Measurements from ENCODE around the gene PTPRD.

PTPRD gene

GRCh38 chr9:8772302-8772701, 1840.5 kb downstream of the PTPRD start:
- no peak for DNase-seq (ENCODE audit: low read depth)

- no peak for DNase-seq (ENCODE audit: low read depth)
These were observed 1843.6 kb downstream of the PTPRD start for GRCh38 chr9:8769153-8769552.

- DNase-seq (ENCODE audit: low read depth) = no peak
These were observed 1846.7 kb downstream of the PTPRD start for GRCh38 chr9:8766096-8766495.

- no peak for DNase-seq (ENCODE audit: low read depth)
These were observed 1848.8 kb downstream of the PTPRD start for GRCh38 chr9:8764051-8764450.

- DNase-seq (ENCODE audit: low read depth) = no peak
These were observed 1850.2 kb downstream of the PTPRD start for GRCh38 chr9:8762479-8763085.

- no peak for DNase-seq (ENCODE audit: low read depth)
These were observed 1852.6 kb downstream of the PTPRD start for GRCh38 chr9:8760000-8760767.

- no peak for DNase-seq (ENCODE audit: low read depth)
These were observed 1854.9 kb downstream of the PTPRD start for GRCh38 chr9:8757881-8758280.

- DNase-seq (ENCODE audit: low read depth) = no peak
These were observed 1858.1 kb downstream of the PTPRD start for GRCh38 chr9:8754751-8755150.

- DNase-seq (ENCODE audit: low read depth) = no peak
These were observed 1861.3 kb downstream of the PTPRD start for GRCh38 chr9:8751406-8751930.

- no peak for DNase-seq (ENCODE audit: low read depth)
These were observed 1862.2 kb downstream of the PTPRD start for GRCh38 chr9:8750639-8751051.

GRCh38 chr9:8745347-8745746, 1867.5 kb downstream of the PTPRD start:
- no peak for DNase-seq (ENCODE audit: low read depth)

GRCh38 chr9:8738945-8739344, 1873.9 kb downstream of the PTPRD start:
- DNase-seq (ENCODE audit: low read depth) = no peak

GRCh38 chr9:8736805-8737204, 1876.0 kb downstream of the PTPRD start:
- DNase-seq (ENCODE audit: low read depth) = no peak

- no peak for DNase-seq (ENCODE audit: low read depth)
These were observed 1878.0 kb downstream of the PTPRD start for GRCh38 chr9:8734760-8735159.

GRCh38 chr9:8733131-8733954, 1879.5 kb downstream of the PTPRD start:
- DNase-seq (ENCODE audit: low read depth) = no peak

GRCh38 chr9:8732367-8733075, 1880.3 kb downstream of the PTPRD start:
- no peak for DNase-seq (ENCODE audit: low read depth)

GRCh38 chr9:8730618-8731017, 1882.2 kb downstream of the PTPRD start:
- no peak for DNase-seq (ENCODE audit: low read depth)

GRCh38 chr9:8728910-8729309, 1883.9 kb downstream of the PTPRD start:
- DNase-seq (ENCODE audit: low read depth) = no peak

GRCh38 chr9:8727191-8727590, 1885.6 kb downstream of the PTPRD start:
- no peak for DNase-seq (ENCODE audit: low read depth)

GRCh38 chr9:8726692-8727091, 1886.1 kb downstream of the PTPRD start:
- DNase-seq (ENCODE audit: low read depth) = no peak

GRCh38 chr9:8725635-8726034, 1887.2 kb downstream of the PTPRD start:
- no peak for DNase-seq (ENCODE audit: low read depth)
